GM19035 (cell line): ENCODE results near the gene SYT14.
"Not testable (repeated sequence)": the region's sequence is repeated elsewhere in the genome, so short reads cannot be mapped to it uniquely, and the experiment has no call there.

Experiments
- ATAC-seq: cut with Tn5 transposase; IDR thresholded peaks from one replicate; pipeline ENCODE4 v1.9.1; 2021; ENCODE audit not compliant: unreplicated experiment

The SYT14 gene

DNA sequence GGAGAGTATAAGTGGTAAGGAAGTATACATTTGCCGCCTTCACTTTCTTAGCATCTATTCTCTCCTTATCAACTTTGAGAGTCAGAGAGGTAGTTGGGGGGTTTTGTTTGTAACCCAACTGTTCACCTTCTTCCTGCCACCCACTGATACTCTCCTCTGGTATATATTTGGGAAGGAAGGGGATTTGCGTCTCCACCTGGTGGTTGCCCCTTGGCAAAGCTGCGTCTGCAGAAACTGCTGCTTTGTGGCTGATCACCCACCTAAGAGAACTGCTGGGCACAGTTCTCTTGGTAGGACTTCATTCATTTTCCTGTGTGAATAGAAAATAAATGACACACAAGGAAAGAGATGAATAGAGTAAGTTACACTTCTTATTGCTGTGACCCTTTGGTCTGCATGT lies 87.0 kb downstream of the SYT14 start:
- no peak for ATAC-seq

DNA sequence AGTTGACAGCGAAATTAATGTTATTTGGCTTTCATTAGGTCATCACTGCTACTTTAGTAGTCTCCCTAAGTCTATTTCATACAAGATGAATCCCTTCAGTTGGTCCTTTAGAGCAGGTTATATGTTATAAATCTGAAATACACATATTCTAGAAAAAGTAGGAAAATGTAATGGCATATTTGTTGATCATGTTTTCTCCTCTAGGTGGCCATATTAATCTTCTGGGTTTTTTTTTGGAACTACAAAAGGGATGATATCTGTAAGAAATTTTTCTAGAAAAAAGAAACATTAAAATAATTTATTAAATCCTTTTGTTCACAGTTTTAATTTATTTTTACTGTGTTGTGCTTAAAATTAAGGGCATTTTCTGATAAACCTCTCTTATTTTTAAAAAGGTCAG lies 87.9 kb downstream of the SYT14 start:
- ATAC-seq = no peak

DNA sequence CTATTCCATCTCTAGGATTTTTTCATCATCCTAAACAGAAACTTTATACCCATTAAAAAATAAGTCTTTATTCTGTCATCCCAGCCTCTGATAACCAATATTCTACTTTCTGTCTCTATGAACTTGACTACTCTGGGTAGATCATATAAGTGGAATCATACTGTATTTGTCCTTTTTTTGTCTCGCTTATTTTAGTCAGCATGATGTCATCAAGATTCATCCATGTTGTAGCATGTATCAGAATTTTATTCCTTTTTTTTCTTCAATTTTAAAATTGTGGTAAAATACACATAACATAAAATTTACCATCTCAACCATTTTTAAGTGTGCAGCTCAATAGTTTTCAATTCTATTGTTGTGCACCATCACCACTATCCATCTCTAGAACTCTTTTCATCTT lies 90.0 kb downstream of the SYT14 start:
- ATAC-seq = no peak

DNA sequence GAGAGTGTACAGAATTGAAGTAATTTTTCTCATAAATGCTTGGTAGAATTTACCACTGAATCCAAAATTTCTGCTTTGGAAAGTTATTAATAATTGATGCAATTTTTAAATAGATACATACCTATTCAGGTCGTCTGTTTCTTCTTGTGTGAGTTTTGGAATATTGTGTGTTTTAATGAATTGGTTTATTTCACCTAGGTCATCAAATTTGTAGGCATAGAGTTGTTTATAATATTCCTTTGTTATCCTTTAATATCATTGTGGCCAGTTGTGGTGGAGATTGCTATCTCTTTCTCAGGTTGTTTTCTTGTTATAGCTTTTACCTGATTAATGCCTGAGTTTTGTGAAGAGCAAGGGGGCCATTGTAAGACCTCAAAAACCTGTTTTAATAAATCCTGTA lies 93.5 kb downstream of the SYT14 start:
- no peak for ATAC-seq

DNA sequence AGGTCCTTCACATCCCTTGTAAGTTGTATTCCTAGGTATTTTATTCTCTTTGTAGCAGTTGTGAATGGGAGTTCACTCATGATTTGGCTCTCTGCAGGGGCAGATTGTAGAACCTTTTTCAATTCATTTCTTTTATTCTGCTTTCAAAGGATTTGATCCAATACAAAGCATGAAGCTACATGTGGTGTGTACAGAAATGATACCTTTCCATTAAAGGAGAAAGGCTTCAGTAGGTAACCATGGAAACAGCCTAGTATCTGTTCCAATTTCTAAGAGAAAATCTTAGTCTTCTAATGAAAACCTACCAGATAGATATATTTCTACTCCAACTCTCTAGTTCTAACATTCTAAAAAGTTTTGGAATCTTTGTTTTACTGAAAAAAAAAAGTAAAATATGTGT lies 105.0 kb downstream of the SYT14 start:
- no peak for ATAC-seq

DNA sequence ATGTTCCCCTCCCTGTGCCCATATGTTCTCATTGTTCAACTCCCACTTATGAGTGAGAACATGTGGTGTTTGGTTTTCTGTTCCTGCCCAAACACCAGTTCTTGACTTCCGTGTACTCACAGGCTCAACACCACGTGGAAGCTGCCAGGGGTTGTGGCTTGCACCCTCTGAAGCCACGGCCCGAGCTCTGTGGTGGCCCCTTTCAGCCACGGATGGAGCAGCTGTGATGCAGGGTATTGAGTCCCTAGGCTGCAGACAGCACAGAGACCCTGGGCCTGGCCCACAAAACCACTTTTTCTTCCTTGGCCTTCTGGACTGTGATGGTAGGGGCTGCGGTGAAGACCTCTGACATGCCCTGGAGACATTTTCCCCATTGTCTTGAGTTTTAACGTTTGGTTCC lies 111.6 kb downstream of the SYT14 start:
- no peak for ATAC-seq

DNA sequence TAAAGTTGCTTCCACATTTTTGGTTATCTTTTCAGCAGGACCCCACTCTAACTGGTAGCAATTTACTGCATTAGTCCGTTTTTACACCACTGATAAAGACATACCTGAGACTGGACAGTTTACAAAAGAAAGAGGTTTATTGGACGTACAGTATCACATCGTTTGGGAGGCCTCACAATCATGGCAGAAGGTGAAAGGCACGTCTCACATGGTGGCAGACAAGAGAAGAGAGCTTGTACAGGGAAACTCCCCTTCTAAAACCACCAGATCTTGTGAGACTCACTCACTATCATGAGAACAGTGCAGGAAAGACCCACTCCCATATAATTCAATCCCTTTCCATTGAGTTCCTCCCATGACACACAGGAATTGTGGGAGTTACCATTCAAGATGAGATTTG lies 112.5 kb downstream of the SYT14 start:
- ATAC-seq = not testable (repeated sequence)

DNA sequence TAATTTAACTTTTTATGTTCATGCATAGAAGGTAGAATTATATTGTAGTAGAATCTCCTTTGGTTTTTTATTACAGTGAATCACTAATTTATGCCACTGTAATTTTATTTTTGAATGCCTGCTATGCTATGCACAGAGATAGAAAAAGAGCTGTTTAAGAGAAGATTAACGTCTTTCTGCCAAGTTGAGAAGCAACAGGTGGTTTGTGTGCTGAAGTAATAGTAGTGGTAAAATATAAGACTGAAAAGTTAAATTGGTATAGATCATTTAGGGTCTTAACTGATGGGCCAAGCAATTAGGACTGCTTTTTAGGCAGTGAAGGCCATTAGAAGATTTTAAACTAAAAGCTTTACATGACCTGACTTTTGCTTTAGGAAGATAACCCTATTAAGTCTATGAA lies 115.1 kb downstream of the SYT14 start:
- ATAC-seq = no peak

DNA sequence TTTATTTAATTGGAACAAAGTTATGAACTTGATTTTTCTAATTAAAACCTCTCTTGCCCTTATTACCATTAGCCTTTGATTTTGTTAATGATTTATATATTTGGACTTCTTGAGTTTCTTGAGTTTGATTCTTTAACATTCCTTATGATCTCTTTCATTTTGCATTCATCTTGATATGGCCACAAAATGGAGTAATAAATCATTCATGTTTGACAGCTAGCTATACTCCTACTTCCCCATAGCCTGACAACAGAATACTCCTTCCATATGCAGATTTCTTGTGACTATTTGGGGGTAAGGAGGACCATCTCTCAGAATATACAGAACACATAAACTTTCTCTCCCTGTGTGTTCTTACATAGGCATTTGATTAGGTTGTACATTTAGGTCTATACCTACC lies 119.6 kb downstream of the SYT14 start:
- ATAC-seq = no peak

DNA sequence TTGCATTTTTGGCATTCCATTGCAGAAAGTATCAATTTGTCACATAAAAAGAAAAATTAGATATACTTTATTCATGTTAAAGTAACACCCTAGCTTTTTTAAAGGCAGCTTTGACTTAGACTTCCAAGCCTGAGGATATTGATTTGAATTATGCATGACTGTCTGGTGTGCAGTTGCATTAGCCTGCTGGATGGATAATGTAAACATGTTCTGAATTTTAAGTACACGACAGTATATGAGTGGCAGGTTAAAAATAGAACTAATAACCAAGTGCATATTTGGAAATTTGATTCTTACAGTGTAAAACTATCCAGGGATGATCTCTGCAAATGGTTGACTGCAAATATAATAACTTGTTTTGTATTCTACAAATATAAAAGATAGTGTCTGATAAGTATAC lies 124.0 kb downstream of the SYT14 start:
- ATAC-seq = no peak

DNA sequence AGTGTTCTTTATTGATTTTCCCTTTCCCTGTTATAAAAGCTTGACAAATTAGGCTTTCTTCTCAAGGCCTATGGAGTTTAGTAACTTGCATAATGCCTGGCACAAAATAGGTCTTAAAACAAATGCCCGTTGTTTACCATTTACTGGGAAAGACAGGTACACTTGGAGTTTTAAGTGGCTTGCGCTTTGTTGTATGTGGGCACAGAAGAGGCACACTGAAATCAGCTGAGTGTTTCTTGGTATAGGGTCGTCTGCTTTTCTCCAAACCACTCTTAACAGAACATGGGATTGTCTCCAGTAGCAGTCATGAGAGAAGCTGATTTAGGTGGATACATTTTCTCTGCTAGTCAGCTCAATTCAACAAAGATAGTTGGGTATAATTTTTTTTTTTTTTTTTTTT lies 132.5 kb downstream of the SYT14 start:
- ATAC-seq = no peak

DNA sequence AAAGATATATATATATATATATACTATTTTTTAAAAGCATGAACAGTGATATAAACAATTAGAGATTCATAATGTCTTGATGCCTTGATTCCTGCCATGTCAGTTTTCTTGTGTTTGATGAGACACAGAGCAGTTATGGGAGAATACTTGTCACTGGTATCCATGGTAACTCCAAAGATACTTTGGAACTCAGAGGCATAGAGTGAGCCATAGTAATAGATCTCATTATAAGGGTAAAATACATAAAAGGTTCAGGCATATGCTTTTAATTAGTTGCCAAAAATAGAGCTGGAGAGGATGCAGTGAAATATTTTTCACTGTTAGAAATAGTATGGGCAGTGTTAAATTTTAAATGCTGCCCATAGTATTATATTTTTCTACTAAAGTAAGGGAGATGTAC lies 134.1 kb downstream of the SYT14 start:
- no peak for ATAC-seq

DNA sequence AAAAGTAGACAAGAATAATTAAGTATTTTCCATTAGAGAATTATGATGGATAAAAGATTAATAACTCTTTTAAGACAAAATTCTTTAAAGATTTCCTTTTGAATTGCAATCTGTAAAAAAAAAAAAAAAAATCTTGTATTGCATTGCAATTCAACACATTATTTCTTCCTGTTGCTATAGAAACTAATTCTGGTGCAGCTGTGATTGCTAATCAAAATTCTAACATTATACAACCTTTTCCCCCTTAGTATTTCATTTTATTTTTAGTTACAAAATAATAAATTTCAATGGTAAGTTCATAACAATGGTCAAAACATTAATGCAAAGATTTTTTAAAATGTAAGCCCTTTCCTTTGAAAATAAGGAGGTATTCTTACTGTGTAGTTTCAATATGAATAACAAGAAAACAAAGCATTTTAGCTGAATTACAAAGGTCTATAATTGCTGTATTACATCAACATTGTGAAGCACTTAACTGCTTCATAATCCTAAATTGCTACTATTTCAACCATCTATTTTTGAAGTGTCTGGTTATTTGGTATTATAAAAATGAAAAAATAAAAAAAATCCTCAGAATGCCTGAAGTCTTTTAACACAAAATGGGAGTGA lies 135.0 kb downstream of the SYT14 start:
- no peak for ATAC-seq

DNA sequence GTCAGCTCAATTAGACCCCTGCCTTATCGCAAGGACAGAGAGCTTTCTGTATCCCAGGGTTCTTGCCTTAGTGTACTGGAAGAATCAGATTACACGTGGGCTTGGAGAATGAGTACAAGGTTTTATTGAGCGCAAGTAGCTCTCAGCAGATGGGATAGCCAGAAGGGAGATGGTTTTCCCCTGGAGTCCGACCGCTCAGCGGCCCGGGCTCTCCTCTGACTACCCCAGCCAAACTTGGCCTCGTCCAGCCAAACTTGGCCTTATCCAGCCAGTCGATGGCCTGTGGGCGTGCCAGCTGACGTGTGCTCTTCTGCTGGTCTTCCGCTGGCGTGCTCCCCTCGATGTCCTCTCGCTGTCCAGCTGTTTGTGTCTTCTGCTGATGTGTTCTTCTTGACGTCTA lies 136.9 kb downstream of the SYT14 start:
- no peak for ATAC-seq

DNA sequence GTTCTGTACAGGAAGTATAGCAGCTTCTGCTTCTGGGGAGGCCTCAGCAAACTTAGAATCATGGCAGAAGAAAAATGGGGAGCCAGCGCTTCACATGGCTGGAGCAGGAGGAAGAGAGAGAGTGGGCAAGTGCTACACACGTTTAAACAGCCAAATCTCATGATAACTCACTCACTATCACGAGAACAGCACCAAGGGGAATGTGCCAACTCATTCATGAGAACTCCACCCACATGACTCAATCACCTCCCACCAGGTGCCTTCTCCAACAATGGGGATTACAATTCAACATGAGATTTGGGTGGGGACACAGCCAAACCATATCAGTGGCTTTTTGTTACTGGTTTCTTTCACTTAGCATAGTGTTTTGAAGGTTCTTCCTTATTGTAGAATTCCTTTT lies 138.6 kb downstream of the SYT14 start:
- no peak for ATAC-seq

DNA sequence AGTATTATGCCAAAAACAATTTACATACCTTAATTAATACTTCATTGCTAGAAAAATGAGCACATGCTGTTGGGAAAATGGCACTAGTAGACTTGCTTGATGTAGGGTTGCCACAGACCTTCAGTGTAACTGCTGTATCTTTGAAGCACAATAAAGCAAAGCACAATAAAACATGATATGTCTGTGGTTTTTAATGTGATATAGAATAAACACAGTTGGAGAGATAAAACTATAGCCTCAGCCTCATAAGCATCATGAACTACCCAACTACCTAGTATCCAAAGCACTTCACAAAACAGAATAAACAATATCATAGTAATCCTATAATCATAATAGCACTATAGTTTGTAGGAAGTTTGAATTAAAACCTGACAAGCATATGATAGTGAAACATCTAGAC lies 143.5 kb downstream of the SYT14 start:
- ATAC-seq = no peak

DNA sequence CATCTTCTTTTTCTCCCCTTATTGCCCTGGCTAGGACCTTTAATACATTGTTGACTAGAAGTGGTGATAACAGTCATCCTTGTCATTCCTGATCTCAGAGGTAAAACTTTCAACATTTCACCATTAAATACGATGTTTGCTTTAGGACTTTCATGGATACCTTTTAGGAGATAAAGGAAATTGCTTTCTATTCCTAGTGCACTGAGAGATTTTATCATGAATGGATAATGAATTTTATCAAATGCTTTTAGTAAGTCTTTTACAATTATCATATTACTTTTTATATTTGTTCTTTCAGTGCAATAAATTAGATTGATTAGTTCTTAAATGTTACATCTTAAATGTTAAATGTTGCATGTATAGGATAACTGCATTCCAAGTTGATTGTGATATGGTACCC lies 147.3 kb downstream of the SYT14 start:
- no peak for ATAC-seq

DNA sequence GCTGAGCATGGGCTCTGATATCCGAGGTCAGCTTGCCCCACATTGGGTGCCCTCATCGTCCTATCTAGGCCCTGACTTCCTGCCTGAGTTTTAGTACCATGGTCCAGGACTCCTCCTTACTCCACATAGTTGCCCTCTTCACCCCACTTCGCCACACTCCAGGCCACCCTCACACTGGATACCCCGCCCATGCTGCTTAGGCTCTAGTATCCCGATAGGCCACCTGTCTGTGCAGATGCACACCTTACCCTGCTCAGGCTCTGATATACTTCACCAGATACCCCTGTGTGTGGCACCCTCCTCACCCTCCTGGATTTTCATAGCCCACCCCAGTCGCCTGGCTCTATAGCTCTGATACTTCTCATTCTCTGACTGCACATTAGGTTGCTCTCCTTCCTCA lies 149.0 kb downstream of the SYT14 start:
- no peak for ATAC-seq

DNA sequence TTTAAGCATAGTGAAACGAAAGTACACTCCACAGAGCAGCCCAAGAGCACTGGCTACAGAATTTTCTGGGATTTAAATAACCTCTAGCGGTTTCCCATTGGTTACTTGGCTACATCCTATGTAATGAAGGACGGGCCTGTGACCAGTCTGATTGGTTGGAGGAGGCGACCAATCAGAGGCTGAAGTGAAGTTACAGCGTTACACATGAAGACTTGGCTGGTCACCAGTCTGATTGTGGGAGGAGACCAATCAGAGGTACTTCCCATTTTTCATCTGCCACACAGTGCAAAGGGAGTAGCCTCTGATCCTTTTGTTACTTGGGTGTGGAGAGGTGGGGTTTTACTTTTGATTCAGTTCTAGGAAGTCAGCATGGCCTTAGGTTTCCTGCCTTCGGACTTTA lies 151.8 kb downstream of the SYT14 start:
- no peak for ATAC-seq

DNA sequence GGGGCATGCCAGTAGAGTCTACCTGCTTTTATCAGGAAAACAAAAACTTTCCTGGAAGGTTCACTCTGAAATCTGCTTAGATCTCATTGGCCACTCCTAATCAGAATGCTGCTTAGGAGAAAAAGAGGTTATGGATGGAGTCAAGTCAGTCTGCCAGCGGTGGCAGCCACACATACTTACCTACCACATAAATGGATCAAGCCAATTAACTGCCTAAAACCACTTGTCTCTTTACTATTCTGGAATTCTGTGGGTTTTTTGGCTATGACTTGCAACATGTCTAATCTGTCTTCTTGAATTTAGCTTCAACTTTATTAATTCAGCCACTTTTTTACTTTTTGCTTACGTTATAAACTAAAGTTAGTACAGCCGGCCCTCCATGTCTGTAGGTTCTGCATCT lies 154.3 kb downstream of the SYT14 start:
- ATAC-seq = no peak

DNA sequence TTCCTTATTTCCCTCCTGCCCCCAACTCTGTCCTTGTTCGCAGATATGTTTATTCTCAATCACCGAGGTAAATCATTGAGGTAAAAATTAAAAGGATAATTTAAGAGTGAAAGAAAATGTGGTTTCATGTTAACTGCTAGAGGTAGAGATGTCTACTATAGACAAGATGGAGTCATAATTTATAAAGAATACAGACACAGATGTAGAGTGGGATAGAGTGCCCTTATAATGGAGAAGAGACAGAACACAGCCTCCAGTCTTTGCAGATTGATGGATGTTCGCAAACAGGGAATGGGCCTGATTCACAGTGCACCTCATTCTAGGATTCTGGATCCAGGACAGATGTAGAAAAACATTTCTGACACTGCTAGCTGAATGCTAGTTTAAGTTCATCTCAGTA lies 155.4 kb downstream of the SYT14 start:
- ATAC-seq = no peak

DNA sequence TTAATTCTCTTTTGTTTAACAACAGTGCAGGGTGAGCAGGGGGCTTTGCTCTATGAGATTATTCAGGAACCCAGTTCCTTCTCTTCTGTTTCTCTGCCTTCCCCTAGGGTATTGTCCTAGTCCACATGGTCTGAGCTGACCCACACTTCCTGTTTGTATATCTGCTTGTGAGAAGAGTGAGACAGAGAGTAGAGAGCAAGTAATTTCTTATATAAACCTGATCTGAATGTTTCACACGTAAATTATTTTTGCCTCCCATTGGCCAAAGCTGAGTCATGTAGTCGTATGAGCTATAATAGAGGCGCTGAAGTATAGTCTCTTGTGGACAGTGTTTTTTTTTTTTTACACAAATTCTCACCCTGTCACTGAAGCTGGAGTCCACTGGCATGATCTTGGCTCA lies 160.3 kb downstream of the SYT14 start:
- ATAC-seq = no peak

DNA sequence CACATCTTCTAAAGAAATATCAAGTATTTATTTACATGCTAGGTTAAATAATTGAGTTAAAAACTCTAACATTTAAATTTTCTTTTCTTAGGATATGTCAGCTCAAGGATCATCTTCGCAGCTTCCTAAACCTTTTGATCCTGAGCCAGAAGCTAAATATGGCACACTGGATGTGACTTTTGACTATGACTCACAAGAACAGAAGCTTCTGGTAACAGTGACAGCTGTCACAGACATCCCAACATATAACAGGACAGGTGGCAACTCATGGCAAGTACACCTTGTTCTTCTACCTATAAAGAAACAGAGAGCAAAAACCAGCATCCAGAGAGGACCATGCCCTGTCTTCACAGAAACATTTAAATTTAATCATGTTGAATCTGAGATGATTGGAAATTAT lies 161.9 kb downstream of the SYT14 start:
- ATAC-seq = no peak

DNA sequence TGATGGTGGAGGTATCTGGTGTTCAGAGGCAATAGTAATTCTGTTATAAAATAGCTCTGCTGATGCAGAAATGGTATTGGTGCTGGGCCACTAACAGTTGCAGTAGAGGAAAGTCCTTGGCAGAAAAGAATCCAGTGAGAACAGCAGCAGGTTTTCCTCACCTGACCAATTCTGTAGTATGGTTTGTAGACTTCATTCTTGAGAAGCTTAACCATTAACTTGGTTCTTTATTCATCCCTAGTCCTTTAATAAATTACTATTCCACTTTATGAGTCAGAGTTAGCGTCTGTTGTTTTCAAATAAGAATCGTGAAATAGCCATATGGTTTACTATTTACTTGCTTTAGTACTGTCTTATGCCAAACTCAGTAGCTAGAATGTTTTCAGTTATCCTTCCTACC lies 166.1 kb downstream of the SYT14 start:
- no peak for ATAC-seq
